Right lobe of liver (tissue), 4 donors: ENCODE data around the gene BYSL.

ENCODE experiments used
- POLR2A ChIP-seq: fragments of 450-650 bp; IDR thresholded peaks from one replicate; pipeline ENCODE4 v1.6.1; 2017; ENCODE audit warnings: antibody characterized with exemption, mild to moderate bottlenecking
- TF ChIP-seq, protein P1 (sequence below), 4 donors: fragments of 200-600 bp in 3 of 4; fragments of 450-650 bp in 1 of 4; IDR thresholded peaks; one replicate each; pipeline versions ENCODE4 v1.5.1 to v1.8.0; 2016 to 2022; ENCODE audit warnings: antibody characterized with exemption in 4 of 4, mild to moderate bottlenecking in 2 of 4
- donor health status: DM: no; HTN: no; CAD: no.
- donor health status: DM: no; HTN: no; CAD: no.
- donor health status: DM: no; HTN: yes; CAD: no.

DNA sequence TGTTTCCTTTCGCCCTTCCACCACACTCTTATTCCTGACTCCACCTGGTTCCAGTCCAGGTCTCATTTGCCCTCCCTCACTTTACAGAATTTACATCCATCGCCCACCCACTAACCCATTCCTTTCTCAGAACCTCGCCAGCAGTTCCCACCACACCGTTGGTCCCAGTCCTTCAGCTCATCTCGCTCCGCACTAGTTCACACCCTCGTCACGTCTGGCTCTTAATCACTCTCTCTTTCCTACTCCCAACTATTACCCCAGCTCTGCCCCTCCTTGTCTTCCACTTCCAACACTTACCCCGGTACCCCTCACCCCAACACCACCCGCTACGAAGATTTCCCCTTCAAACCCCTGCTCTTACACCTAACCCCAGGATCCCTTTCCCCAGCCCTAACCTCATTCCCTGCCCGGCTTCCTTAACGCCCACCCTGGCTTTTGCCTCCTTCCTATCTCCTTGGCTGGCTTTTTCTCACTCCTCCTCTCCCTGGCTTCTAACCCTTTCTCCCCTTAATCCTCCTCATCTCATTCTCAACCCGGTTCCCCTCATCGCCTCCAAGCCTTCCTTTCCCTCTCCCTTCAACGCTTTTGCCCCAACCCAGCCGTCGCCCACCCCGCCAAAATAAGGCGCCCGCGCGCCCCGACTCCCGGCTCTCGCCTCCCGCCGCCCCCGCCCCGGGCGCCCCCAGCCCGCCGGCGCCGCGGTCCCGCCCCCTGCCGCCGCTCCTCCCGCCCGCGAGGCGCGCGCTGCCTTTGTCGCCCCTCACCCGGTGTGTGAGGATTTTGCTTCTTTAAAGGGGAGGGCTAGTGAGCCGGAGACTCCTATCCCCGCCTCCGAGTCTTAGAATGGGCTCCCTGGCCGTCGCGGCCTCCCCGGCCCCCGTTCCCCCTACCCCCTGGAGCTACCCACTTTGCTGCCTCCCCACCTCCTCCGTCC lies 26.7 kb upstream of the BYSL start:
- TF ChIP-seq, protein P1, sequence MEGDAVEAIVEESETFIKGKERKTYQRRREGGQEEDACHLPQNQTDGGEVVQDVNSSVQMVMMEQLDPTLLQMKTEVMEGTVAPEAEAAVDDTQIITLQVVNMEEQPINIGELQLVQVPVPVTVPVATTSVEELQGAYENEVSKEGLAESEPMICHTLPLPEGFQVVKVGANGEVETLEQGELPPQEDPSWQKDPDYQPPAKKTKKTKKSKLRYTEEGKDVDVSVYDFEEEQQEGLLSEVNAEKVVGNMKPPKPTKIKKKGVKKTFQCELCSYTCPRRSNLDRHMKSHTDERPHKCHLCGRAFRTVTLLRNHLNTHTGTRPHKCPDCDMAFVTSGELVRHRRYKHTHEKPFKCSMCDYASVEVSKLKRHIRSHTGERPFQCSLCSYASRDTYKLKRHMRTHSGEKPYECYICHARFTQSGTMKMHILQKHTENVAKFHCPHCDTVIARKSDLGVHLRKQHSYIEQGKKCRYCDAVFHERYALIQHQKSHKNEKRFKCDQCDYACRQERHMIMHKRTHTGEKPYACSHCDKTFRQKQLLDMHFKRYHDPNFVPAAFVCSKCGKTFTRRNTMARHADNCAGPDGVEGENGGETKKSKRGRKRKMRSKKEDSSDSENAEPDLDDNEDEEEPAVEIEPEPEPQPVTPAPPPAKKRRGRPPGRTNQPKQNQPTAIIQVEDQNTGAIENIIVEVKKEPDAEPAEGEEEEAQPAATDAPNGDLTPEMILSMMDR (IDR thresholded peaks at IDR 0.05) = no peak
- TF ChIP-seq POLR2A = no peak
